ENCODE results near the gene LOXL3. TPM values are rescaled to one million over a fixed set of nuclear protein-coding genes. Genes with fewer than 3 reads are reported as not detected.
A peak's percentile ranks its signal among the peaks of the same experiment; 100 is the strongest.

The LOXL3 gene
- total RNA-seq, 1 experiment from 2014 or later, result 5.8 TPM

- POLR2A ChIA-PET (ENCODE audit: unreplicated experiment), result no interaction called here
- Histone ChIP-seq H4K20me1 (ENCODE audit: low read length) (no peaks in the 10 kb centered on the region), H3K36me3 (ENCODE audit: low read depth, low read length) (peaks cover 2% of the 10 kb centered on the region; the same call in 1 of the 2 replicates), H3K4me2 (ENCODE audit: low read length) (no peak overlapping the region), H2AFZ (ENCODE audit: low read length) (no peak overlapping the region), H3K27me3 (ENCODE audit: low read length) (no peaks in the 10 kb centered on the region), H3K4me3 (ENCODE audit: low read length) (no peak overlapping the region), H3K27ac (ENCODE audit: low read length) (no peak overlapping the region), H3K9ac (ENCODE audit: low read length) (no peak overlapping the region), H3K9me2 (replicated peaks; ENCODE audit: low read length) (no peaks in the 10 kb centered on the region), H3K4me1 (ENCODE audit: insufficient read depth, low read length) (peaks cover 20% of the 10 kb centered on the region), H3K9me3 (ENCODE audit: low read length) (no peaks in the 10 kb centered on the region), H3F3A (ENCODE audit: low read length, unreplicated experiment) (no peaks in the 10 kb centered on the region), H3K79me2 (ENCODE audit: low read length) (peaks cover 20% of the 10 kb centered on the region)
- CTCF ChIA-PET, result no interaction called here
- DNase-seq (no peak), ATAC-seq (no peak)
- TF ChIP-seq EZH2 (IDR thresholded peaks at IDR 0.05; ENCODE audit: low read length, unreplicated experiment) (no peak), EZH2phosphoT487 (IDR thresholded peaks at IDR 0.05; ENCODE audit: borderline replicate concordance, low read length) (no peak), CTCF (conservative IDR thresholded peaks at IDR 0.05; ENCODE audit: low read depth, low read length) (no peak)
- no TSS peak for BruUV-seq (replicated peaks)
- intact Hi-C loops (cut with micrococcal nuclease), result no loop called here
Observed at GRCh38 chr2:74510272-74510671, 43.5 kb downstream of the LOXL3 start.

GRCh38 chr2:74507926-74508520 lies 45.7 kb downstream of the LOXL3 start:
- no peaks in the 10 kb centered on the region for H4K20me1 ChIP-seq (ENCODE audit: low read length)
- intact Hi-C loops (cut with micrococcal nuclease), result loop anchor here (1.0 to 2.0 kb wide), 3 partner anchors 21 to 53 kb away; partner anchors contain the start of genes AUP1, HTRA2, INO80B and TTC31
- peak overlapping the region; percentile 94; the same call in 1 of the 2 replicates for H3K27ac ChIP-seq (ENCODE audit: low read length)
- H3K79me2 ChIP-seq (ENCODE audit: low read length), result peaks cover 22% of the 10 kb centered on the region
- DNase-seq (peak; percentile 39), ATAC-seq (peak; percentile 62)
- H3K36me3 ChIP-seq (ENCODE audit: low read depth, low read length), result peaks cover 7% of the 10 kb centered on the region
- TSS peak; percentile 89 for BruUV-seq (replicated peaks)
- TF ChIP-seq EZH2 (IDR thresholded peaks at IDR 0.05; ENCODE audit: low read length, unreplicated experiment), result no peak
- TF ChIP-seq CTCF (conservative IDR thresholded peaks at IDR 0.05; ENCODE audit: low read depth, low read length), result no peak
- no peak for TF ChIP-seq EZH2phosphoT487 (IDR thresholded peaks at IDR 0.05; ENCODE audit: borderline replicate concordance, low read length)
- H3K4me1 ChIP-seq (ENCODE audit: insufficient read depth, low read length), result peaks cover 18% of the 10 kb centered on the region
- peak overlapping the region; percentile 84 for H2AFZ ChIP-seq (ENCODE audit: low read length)
- H3K9me2 ChIP-seq (replicated peaks; ENCODE audit: low read length), result no peaks in the 10 kb centered on the region
- H3K4me3 ChIP-seq (ENCODE audit: low read length), result peak overlapping the region; percentile 95
- ChIA-PET POLR2A (ENCODE audit: unreplicated experiment) (no interaction called here), CTCF (no interaction called here)
- no peaks in the 10 kb centered on the region for H3K27me3 ChIP-seq (ENCODE audit: low read length)
- peak overlapping the region; percentile 99 for H3K9ac ChIP-seq (ENCODE audit: low read length)
- H3K4me2 ChIP-seq (ENCODE audit: low read length), result peak overlapping the region; percentile 93
- H3K9me3 ChIP-seq (ENCODE audit: low read length), result no peaks in the 10 kb centered on the region
- H3F3A ChIP-seq (ENCODE audit: low read length, unreplicated experiment), result no peaks in the 10 kb centered on the region

Data from PC-3 (cell line).